HepG2 (cell line): ENCODE results near the gene APC2. TPM values are rescaled to one million over a fixed set of nuclear protein-coding genes. Genes with fewer than 3 reads are reported as not detected.

ENCODE experiments used
- E2F1 ChIP-seq: sonication (generic); formaldehyde crosslinking; IDR thresholded peaks from 2 replicates; pipeline ENCODE4 v1.5.0; 2020; ENCODE audit warnings: missing genetic modification reagents
- ETV6 ChIP-seq: sonication (generic); formaldehyde crosslinking; conservative IDR thresholded peaks from 2 replicates; pipeline ENCODE4 v1.4.0; 2020; ENCODE audit warnings: missing genetic modification reagents
- FOXP4 ChIP-seq: sonication (generic); formaldehyde crosslinking; IDR thresholded peaks from 2 replicates; pipeline ENCODE4 v1.4.0; 2020; ENCODE audit warnings: missing genetic modification reagents
- GABPA ChIP-seq, 2 experiments: IDR thresholded peaks; 2 replicates each; pipeline ENCODE4 v1.6.1; 2011 to 2016; ENCODE audit warnings: low read depth in 2 of 2, low read length in 1 of 2, missing biosample characterization in 1 of 2, missing genetic modification characterization in 1 of 2
- HNF1B ChIP-seq: sonication (generic); formaldehyde crosslinking; IDR thresholded peaks from 2 replicates; pipeline ENCODE4 v1.5.1; 2020; ENCODE audit warnings: mild to moderate bottlenecking, moderate library complexity, missing genetic modification reagents
- HNRNPLL ChIP-seq: fragments of 200-400 bp; formaldehyde crosslinking; IDR thresholded peaks from 2 replicates; pipeline ENCODE4 v1.6.1; 2017; ENCODE audit warnings: mild to moderate bottlenecking, low read depth, low read length; ENCODE audit not compliant: poor library complexity, severe bottlenecking
- KAT8 ChIP-seq: IDR thresholded peaks from 2 replicates; pipeline ENCODE4 v1.6.1; 2016; ENCODE audit warnings: missing genetic modification reagents, missing compliant biosample characterization
- MAZ ChIP-seq, 2 experiments: sonication (generic) in 1 of 2; formaldehyde crosslinking in 1 of 2; IDR thresholded peaks; 2 replicates each; pipeline versions ENCODE4 v1.5.0 to v1.6.1; 2012 to 2020; ENCODE audit warnings: low read depth in 2 of 2, mild to moderate bottlenecking in 2 of 2, borderline replicate concordance in 1 of 2, improper control_type of control experiment in 1 of 2, low read length in 1 of 2, missing genetic modification reagents in 1 of 2, moderate library complexity in 1 of 2
- NCOA1 ChIP-seq: sonication (generic); formaldehyde crosslinking; IDR thresholded peaks from 2 replicates; pipeline ENCODE4 v1.9.0; 2021; ENCODE audit warnings: missing genetic modification reagents
- NFIB ChIP-seq: sonication (generic); formaldehyde crosslinking; IDR thresholded peaks from 2 replicates; pipeline ENCODE4 v1.9.0; 2021; ENCODE audit warnings: missing genetic modification reagents, mild to moderate bottlenecking, borderline replicate concordance
- PHF8 ChIP-seq: sonication (generic); formaldehyde crosslinking; IDR thresholded peaks from 2 replicates; pipeline ENCODE4 v1.5.0; 2020; ENCODE audit warnings: missing genetic modification reagents
- SCMH1 ChIP-seq: sonication (generic); formaldehyde crosslinking; IDR thresholded peaks from 2 replicates; pipeline ENCODE4 v1.9.0; 2021; ENCODE audit warnings: missing genetic modification reagents, mild to moderate bottlenecking, borderline replicate concordance
- TERF1 ChIP-seq: sonication (generic); formaldehyde crosslinking; IDR thresholded peaks from 2 replicates; pipeline ENCODE4 v1.8.0; 2022; ENCODE audit warnings: mild to moderate bottlenecking, missing genetic modification reagents, moderate library complexity
- ZC3H13 ChIP-seq: sonication (generic); formaldehyde crosslinking; IDR thresholded peaks from 2 replicates; pipeline ENCODE4 v1.8.1; 2023; ENCODE audit warnings: mild to moderate bottlenecking, missing genetic modification reagents, moderate library complexity
- ZMYM2 ChIP-seq: sonication (generic); formaldehyde crosslinking; IDR thresholded peaks from 2 replicates; pipeline ENCODE4 v1.8.0; 2022; ENCODE audit warnings: mild to moderate bottlenecking, missing genetic modification reagents
- ZNF362 ChIP-seq: sonication (generic); formaldehyde crosslinking; IDR thresholded peaks from 2 replicates; pipeline ENCODE4 v1.4.0; 2020; ENCODE audit warnings: missing genetic modification reagents, mild to moderate bottlenecking, borderline replicate concordance
- ZNF703 ChIP-seq: sonication (generic); formaldehyde crosslinking; IDR thresholded peaks from 2 replicates; pipeline ENCODE4 v1.5.1; 2020; ENCODE audit warnings: missing genetic modification reagents, mild to moderate bottlenecking, moderate library complexity, borderline replicate concordance
- polyA plus RNA-seq, 8 experiments: library from polyadenylated mRNA; depleted of rRNA in 3 of 8; stranded (reverse) in 7 of 8; unstranded in 1 of 8; fragments of >200 nt; fragmentation: Illumina TruSeq in 4 of 8; extraction: Trizol in 4 of 8; gene quantifications; 2 replicates each; pipeline versions ENCODE4 v1.2.1 to v1.2.3, GENCODE V29; 2011 to 2016; ENCODE audit warnings: low read depth in 4 of 8, missing spikeins in 1 of 8, mixed read lengths in 1 of 8; ENCODE audit not compliant: insufficient read depth in 1 of 8
- total RNA-seq, 5 experiments: library from RNA; depleted of rRNA; stranded (reverse); fragments of >200 nt; fragmentation: Illumina TruSeq; extraction: Trizol; gene quantifications; 2 replicates each; pipeline ENCODE4 v1.2.3, GENCODE V29; 2016; ENCODE audit warnings: low read depth in 1 of 5
- TF ChIP-seq, protein P1 (sequence below): sonication (generic); formaldehyde crosslinking; IDR thresholded peaks from 2 replicates; pipeline ENCODE4 v1.4.0; 2020; ENCODE audit warnings: missing genetic modification reagents

Gene APC2
- total and polyA plus RNA-seq, 2 of the 13 experiments (the other 11 are each of a cell fraction or from before 2014, with no cell fraction given) = 0.08 to 0.22 TPM

- peak; percentile 68 for TF ChIP-seq FOXP4 (CRISPR knock-in tag)
- TF ChIP-seq ETV6 (CRISPR knock-in tag) = no peak
- TF ChIP-seq ZC3H13 (CRISPR knock-in tag) = peak; percentile 74; the same call in 1 of the 2 replicates
- TF ChIP-seq KAT8 = no peak; the same call in 1 of the 2 replicates
- peak; percentile 43; the same call in 1 of the 2 replicates for TF ChIP-seq E2F1 (CRISPR knock-in tag)
- no peak for TF ChIP-seq HNF1B (CRISPR knock-in tag)
- no peak for TF ChIP-seq GABPA (IDR thresholded peaks at IDR 0.05; ENCODE audit: low read depth, low read length)
- TF ChIP-seq GABPA (CRISPR knock-in tag; IDR thresholded peaks at IDR 0.05; ENCODE audit: low read depth) = peak; percentile 38; the same call in 1 of the 2 replicates
- TF ChIP-seq ZMYM2 (CRISPR knock-in tag) = peak; percentile 91
- TF ChIP-seq HNRNPLL = peak; percentile 43
- peak; percentile 56 for TF ChIP-seq PHF8 (CRISPR knock-in tag)
- peak; percentile 40; the same call in 1 of the 2 replicates for TF ChIP-seq ZNF703
- no peak for TF ChIP-seq TERF1
- no peak for TF ChIP-seq MAZ (IDR thresholded peaks at IDR 0.05; ENCODE audit: borderline replicate concordance, low read depth, low read length)
- TF ChIP-seq MAZ (CRISPR knock-in tag; IDR thresholded peaks at IDR 0.05; ENCODE audit: low read depth) = peak; percentile 85
- TF ChIP-seq SCMH1 = no peak
- TF ChIP-seq NFIB (CRISPR knock-in tag) = no peak
- 0 out of 2 replicates have a peak, but pooled peaks have one; percentile 21 for TF ChIP-seq ZNF362 (CRISPR knock-in tag)
- TF ChIP-seq, protein P1, sequence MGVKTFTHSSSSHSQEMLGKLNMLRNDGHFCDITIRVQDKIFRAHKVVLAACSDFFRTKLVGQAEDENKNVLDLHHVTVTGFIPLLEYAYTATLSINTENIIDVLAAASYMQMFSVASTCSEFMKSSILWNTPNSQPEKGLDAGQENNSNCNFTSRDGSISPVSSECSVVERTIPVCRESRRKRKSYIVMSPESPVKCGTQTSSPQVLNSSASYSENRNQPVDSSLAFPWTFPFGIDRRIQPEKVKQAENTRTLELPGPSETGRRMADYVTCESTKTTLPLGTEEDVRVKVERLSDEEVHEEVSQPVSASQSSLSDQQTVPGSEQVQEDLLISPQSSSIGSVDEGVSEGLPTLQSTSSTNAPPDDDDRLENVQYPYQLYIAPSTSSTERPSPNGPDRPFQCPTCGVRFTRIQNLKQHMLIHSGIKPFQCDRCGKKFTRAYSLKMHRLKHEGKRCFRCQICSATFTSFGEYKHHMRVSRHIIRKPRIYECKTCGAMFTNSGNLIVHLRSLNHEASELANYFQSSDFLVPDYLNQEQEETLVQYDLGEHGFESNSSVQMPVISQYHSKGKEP = no peak
- TF ChIP-seq NCOA1 (CRISPR knock-in tag) = no peak
These were observed 49.4 kb upstream of the APC2 start (continued) for GRCh38 chr19:1400281-1401137.
